Dendritic cell treated with granulocyte-macrophage colony-stimulating factor and Interleukin-4, amounts not matched to agents 40 ng/mL and 50 ng/mL, for 4 days (primary cell): ENCODE measurements around the gene HSPA1A.
"Not testable (repeated sequence)": the region's sequence is repeated elsewhere in the genome, so short reads cannot be mapped to it uniquely, and the experiment has no call there.

Experiments used
- H3K27ac Mint-ChIP-seq: one replicate; pipeline ENCODE4 v1.8.0; 2022; ENCODE audit warnings: mild to moderate bottlenecking, mixed read lengths
- H3K27me3 Mint-ChIP-seq: one replicate; pipeline ENCODE4 v1.8.0; 2022; ENCODE audit warnings: mild to moderate bottlenecking, mixed read lengths
- H3K36me3 Mint-ChIP-seq: one replicate; pipeline ENCODE4 v1.8.0; 2022; ENCODE audit warnings: low read depth, mixed read lengths
- H3K4me1 Mint-ChIP-seq: one replicate; pipeline ENCODE4 v1.8.0; 2022; ENCODE audit warnings: low read depth, mixed read lengths
- H3K4me3 Mint-ChIP-seq: one replicate; pipeline ENCODE4 v1.8.0; 2022; ENCODE audit warnings: mild to moderate bottlenecking, moderate library complexity, mixed read lengths
- H3K9me3 Mint-ChIP-seq: one replicate; pipeline ENCODE4 v1.8.0; 2022; ENCODE audit warnings: mixed read lengths
- intact Hi-C: fragments of 100-400 bp; cut with micrococcal nuclease; formaldehyde crosslinking; loops from one replicate; pipeline ENCODE4 v1.15.0; 2022

HSPA1A gene

DNA sequence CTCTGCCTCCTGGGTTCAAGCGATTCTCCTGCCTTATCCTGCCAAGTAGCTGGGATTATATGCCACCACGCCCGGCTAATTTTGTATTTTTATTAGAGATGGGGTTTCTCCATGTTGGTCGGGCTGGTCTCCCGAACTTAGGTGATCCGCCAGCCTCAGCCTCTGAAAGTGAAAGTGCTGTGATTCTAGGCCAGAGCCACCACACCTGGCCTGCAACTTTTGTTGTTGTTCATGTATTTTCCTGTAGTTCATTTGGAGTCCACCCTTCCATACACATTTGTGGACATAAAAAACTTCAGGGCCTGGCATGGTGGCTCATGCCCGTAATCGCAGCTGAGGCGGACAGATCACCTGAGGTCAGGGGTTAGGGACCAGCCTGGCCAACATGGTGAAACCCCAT lies 26.7 kb downstream of the HSPA1A start:
- peaks cover 20% of the 10 kb centered on the region for H3K4me1 Mint-ChIP-seq
- no peaks in the 10 kb centered on the region for H3K27me3 Mint-ChIP-seq
- no peaks in the 10 kb centered on the region for H3K9me3 Mint-ChIP-seq
- H3K36me3 Mint-ChIP-seq = peaks cover 90% of the 10 kb centered on the region
- H3K27ac Mint-ChIP-seq = no peak overlapping the region
- H3K4me3 Mint-ChIP-seq = no peak overlapping the region
- intact Hi-C loops = no loop called here

DNA sequence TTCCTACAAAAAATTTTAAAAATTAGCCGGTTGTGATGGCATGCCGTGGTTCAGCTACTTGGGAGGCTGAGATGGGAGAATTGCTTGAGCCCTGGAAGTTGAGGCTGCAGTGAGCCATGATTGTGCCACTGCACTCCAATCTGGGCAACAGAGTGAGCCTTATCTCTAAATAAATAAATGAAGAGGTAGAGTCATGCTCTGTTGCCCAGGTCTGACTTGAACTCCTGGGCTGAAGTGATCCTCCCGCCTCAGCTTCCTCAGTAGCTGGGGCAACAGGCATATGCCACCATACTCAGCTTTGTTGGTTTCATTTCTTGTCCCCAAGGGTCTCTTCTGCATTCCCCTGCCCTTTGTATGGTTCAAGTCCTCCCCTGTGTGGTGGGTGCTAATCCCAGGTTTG lies 29.2 kb downstream of the HSPA1A start:
- intact Hi-C loops = no loop called here
- no peak overlapping the region for H3K27ac Mint-ChIP-seq

DNA sequence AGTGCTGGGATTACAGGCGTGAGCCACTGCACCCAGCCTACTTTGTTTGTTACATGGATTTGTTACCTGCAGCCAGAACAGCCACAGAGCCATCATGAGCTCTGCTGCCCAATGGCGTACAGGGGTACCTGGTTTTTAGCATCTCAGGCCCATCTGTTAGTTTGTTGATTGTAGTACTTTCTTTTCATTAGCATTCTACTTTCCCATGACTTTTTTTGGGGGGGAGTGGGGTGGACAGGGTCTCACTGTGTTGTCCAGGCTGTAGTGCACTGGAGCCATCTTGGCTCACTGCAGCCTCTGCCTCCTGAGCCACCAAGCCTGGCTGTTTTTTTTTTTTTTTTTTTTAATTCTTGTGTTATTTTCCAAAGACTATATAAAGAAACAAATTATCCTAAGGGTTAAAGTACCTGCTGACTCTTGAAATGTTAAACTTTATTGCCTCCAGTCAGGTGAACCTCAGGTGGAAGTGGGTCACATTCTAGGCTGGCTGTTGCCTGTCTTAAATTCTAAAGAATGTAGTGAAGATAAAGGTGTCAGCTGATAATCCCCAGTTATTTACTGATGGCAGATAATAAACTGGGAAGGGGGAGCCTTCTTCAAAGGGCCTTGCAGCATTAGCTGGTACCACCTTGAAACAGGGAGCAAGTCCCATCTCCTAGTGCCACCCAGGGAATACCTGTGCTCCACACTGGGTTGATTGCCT lies 32.1 kb downstream of the HSPA1A start:
- intact Hi-C loops = no loop called here
- peaks cover 39% of the 10 kb centered on the region for H3K36me3 Mint-ChIP-seq
- H3K27ac Mint-ChIP-seq = no peak overlapping the region
- peaks cover 1% of the 10 kb centered on the region for H3K9me3 Mint-ChIP-seq
- peaks cover 6% of the 10 kb centered on the region for H3K4me1 Mint-ChIP-seq
- no peak overlapping the region for H3K4me3 Mint-ChIP-seq
- no peaks in the 10 kb centered on the region for H3K27me3 Mint-ChIP-seq

More for the DNA sequence above, 29.2 kb downstream of the HSPA1A start:
- H3K36me3 Mint-ChIP-seq = peaks cover 66% of the 10 kb centered on the region
- H3K27me3 Mint-ChIP-seq = no peaks in the 10 kb centered on the region
- H3K4me3 Mint-ChIP-seq = no peak overlapping the region
- no peaks in the 10 kb centered on the region for H3K9me3 Mint-ChIP-seq
- H3K4me1 Mint-ChIP-seq = no peaks in the 10 kb centered on the region

DNA sequence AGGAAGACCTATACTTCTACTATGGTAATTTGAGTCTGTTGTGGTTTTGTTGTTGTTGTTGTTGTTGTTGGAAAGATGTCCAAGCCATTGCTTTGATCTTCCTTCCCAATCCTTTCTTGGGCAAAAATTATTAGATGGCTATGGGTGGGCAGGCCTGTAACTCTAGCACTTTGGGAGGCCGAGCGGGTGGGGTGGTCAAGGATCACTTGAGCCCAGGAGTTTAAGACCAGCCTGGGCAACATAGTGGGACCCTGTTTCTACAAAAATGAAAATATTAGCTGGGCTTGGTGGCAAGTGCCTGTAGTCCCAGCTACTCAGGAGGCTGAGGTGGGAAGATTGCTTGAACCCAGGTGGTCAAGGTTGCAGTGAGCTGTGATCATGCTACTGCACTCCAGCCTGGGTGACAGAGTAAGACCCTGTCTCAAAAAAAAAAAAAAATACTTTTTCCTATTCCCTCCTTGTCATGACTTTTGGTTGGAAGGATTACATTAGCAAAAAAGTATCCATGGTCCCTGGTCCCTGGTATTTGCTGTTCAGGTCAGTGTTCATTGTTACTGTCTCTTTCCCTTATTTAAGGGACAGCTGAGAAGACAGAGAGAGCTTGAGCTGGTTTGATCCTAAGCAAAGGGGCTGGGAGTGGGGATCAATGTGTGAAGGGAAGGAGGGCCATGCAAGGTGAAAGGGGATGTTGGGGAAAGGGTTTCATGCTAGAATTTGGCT lies 35.6 kb downstream of the HSPA1A start:
- intact Hi-C loops = no loop called here
- Mint-ChIP-seq H3K27me3 (no peaks in the 10 kb centered on the region), H3K9me3 (peaks cover 6% of the 10 kb centered on the region), H3K27ac (no peak overlapping the region), H3K4me1 (peaks cover 6% of the 10 kb centered on the region), H3K36me3 (peaks cover 19% of the 10 kb centered on the region), H3K4me3 (no peak overlapping the region)

- Mint-ChIP-seq H3K27me3 (no peaks in the 10 kb centered on the region), H3K36me3 (peaks cover 22% of the 10 kb centered on the region), H3K4me3 (no peak overlapping the region), H3K4me1 (peaks cover 6% of the 10 kb centered on the region), H3K9me3 (peaks cover 6% of the 10 kb centered on the region), H3K27ac (no peak overlapping the region)
- intact Hi-C loops = no loop called here
Measured at GRCh38 chr6:31851485-31851832, 36.1 kb downstream of the HSPA1A start.

DNA sequence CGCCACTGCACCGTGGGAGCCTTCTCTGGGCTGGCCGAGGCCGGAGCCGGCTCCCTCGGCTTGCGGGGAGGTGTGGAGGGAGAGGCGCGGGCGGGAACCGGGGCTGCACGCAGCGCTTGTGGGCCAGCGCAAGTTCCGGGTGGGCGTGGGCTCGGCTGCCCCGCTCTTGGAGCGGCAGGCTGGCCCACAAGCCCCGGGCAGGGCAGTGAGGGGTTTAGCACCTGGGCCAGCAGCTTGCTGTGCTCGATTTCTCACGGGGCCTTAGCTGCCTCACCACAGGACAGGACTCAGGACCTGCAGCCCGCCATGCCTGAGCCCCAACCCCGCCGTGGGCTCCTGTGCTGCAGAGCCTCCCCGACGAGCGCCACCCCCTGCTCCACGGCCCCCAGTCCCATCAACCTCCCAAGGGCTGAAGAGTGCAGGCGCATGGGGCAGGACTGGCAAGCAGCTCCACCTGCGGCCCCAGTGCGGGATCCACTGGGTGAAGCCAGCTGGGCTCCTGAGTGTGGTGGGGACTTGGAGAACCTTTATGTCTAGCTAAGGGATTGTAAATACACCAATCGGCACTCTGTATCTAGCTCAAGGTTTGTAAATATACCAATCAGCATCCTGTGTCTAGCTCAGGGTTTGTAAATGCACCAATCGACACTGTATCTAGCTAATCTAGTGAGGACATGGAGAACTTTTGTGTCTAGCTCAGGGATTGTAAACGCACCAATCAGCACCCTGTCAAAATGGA lies 36.8 kb downstream of the HSPA1A start:
- peaks cover 29% of the 10 kb centered on the region for H3K36me3 Mint-ChIP-seq
- H3K9me3 Mint-ChIP-seq, intact Hi-C loops, H3K4me3 Mint-ChIP-seq, H3K27ac Mint-ChIP-seq, H3K4me1 Mint-ChIP-seq, H3K27me3 Mint-ChIP-seq: not testable (repeated sequence)

GRCh38 chr6:31857774-31858173 lies 42.4 kb downstream of the HSPA1A start:
- H3K9me3 Mint-ChIP-seq, H3K27ac Mint-ChIP-seq, intact Hi-C loops, H3K4me3 Mint-ChIP-seq, H3K27me3 Mint-ChIP-seq: not testable (repeated sequence)
- Mint-ChIP-seq H3K36me3 (peaks cover 80% of the 10 kb centered on the region), H3K4me1 (peaks cover 28% of the 10 kb centered on the region)

DNA sequence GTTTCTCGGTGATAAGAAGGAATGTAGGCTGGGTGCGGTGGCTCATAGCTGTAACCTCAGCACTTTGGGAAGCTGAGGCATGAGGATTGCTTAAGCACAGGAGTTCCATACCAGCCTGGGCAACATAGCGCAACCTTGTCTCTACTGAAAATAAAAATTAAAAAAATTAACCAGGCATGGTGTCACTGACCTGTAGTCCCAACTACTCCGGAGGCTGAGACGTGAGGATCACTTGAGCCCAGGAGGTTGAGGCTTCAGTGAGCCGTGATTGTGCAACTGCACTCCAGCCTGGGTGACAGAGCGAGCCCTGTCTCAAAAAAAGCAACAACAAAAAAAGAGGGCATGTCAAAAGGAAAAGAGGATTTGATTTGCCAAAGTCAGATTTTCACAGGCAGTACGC lies 43.4 kb downstream of the HSPA1A start:
- Mint-ChIP-seq H3K4me3 (no peak overlapping the region), H3K36me3 (peaks cover 82% of the 10 kb centered on the region), H3K27me3 (no peaks in the 10 kb centered on the region), H3K4me1 (peaks cover 28% of the 10 kb centered on the region), H3K9me3 (no peaks in the 10 kb centered on the region), H3K27ac (no peak overlapping the region)
- intact Hi-C loops = no loop called here

DNA sequence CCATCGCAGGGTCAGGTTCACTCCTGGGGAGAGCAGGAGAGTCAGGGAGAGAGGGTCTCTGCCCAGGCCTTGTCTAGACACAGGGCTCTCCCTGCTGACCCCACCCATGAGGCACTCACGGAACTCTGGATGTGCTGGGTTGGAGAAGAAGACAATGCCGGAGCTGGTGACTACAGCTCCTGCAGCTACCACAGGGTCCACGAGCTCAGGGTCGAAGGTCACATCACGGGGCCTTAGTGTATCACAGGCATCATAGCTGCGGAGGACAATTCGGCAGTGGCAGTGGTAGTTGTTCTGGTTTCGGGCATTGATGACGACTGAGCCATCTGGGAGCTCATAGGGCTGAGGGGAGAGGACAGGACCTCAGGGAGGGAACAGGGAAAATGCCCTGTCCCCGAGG lies 44.6 kb downstream of the HSPA1A start:
- intact Hi-C loops = no loop called here
- Mint-ChIP-seq H3K4me3 (no peak overlapping the region), H3K27ac (peak overlapping the region; percentile 23), H3K9me3 (no peaks in the 10 kb centered on the region), H3K27me3 (no peaks in the 10 kb centered on the region), H3K4me1 (peaks cover 36% of the 10 kb centered on the region), H3K36me3 (peaks cover 85% of the 10 kb centered on the region)

DNA sequence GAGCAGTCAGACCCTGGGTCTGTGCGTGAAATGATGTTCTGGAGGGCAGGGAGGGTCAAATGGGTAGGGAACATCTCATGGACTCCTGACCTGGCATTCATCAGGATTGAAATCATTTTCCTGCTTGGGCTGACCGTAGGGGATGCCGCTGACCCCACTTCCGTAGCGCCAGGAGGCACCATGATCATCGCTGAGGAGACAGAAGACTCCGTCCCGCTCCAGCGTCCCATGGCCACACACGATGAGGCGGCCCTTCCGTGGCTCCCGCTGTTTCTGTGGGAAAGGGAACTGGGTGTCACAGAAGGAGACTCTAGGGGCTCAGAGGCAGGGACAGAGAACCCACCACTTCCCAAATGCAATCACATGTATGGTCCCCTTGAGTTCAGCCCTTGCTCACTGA lies 45.0 kb downstream of the HSPA1A start:
- Mint-ChIP-seq H3K27me3 (no peaks in the 10 kb centered on the region), H3K4me3 (no peak overlapping the region)
- intact Hi-C loops = no loop called here

GRCh38 chr6:31861150-31861549 lies 45.8 kb downstream of the HSPA1A start:
- no peak overlapping the region for H3K4me3 Mint-ChIP-seq
- H3K36me3 Mint-ChIP-seq = peaks cover 74% of the 10 kb centered on the region
- H3K9me3 Mint-ChIP-seq = no peaks in the 10 kb centered on the region
- intact Hi-C loops = no loop called here
- H3K4me1 Mint-ChIP-seq = peaks cover 39% of the 10 kb centered on the region
- no peaks in the 10 kb centered on the region for H3K27me3 Mint-ChIP-seq
- H3K27ac Mint-ChIP-seq = no peak overlapping the region

More for the DNA sequence above, 45.0 kb downstream of the HSPA1A start:
- Mint-ChIP-seq H3K36me3 (peaks cover 82% of the 10 kb centered on the region), H3K27ac (peak overlapping the region; percentile 23), H3K9me3 (no peaks in the 10 kb centered on the region), H3K4me1 (peaks cover 39% of the 10 kb centered on the region)

DNA sequence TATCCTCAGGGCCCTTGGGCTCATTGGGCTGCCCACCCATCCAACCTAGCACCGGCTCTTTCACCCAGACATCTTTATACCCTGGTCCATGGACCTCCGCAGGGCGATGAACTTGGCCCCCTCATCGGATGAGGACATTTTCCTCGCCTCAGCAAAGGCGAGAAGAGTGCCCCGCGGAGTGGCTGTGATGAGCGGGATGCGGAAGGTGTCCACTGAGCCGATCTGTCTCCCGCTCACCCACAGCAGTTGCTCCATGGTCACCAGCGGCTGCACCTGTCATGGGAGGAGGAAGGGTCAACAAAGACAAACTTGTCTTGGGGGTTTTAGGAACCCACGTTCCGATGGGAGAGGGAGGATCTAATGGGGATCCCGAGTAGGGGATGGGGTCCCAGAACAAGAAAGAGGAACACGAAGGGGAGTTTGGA lies 46.6 kb downstream of the HSPA1A start:
- Mint-ChIP-seq H3K27ac (peak overlapping the region; percentile 87), H3K4me3 (peak overlapping the region; percentile 96), H3K36me3 (peaks cover 66% of the 10 kb centered on the region), H3K27me3 (no peaks in the 10 kb centered on the region), H3K9me3 (no peaks in the 10 kb centered on the region), H3K4me1 (peaks cover 39% of the 10 kb centered on the region)
- intact Hi-C loops = loop anchor here (1.0 kb wide), 1 partner anchor 28 kb away; no protein-coding TSS in a partner anchor

GRCh38 chr6:31862344-31863235 lies 47.2 kb downstream of the HSPA1A start, which contains the start of gene NEU1:
NEU1 (minus strand) TSS chr6:31862821; CDS start chr6:31862776, 45 bp downstream.
- Mint-ChIP-seq H3K4me3 (peak within 1 kb of the TSS; percentile 96), H3K9me3 (no peaks in the 10 kb centered on the region), H3K36me3 (peaks cover 59% of the 10 kb centered on the region), H3K27ac (peak within 1 kb of the TSS; percentile 87), H3K27me3 (no peaks in the 10 kb centered on the region), H3K4me1 (peaks cover 39% of the 10 kb centered on the region)
- intact Hi-C loops = loop anchor here (1.0 kb wide), 1 partner anchor 28 kb away; no protein-coding TSS in a partner anchor
